Heart left ventricle (tissue), 16 donors: Measurements from ENCODE around the gene MALRD1. TPM values are rescaled to one million over a fixed set of nuclear protein-coding genes. Genes with fewer than 3 reads are reported as not detected.

ENCODE experiments used
- ATAC-seq, 4 donors: fragments of 200-7000 bp; cut with Tn5 transposase; one replicate each; pipeline ENCODE4 v1.9.1; 2020 to 2022; ENCODE audit warnings: moderate library complexity in 4 of 4, mild to moderate bottlenecking in 3 of 4, moderate number of reproducible peaks in 1 of 4
- DNase-seq, 5 donors: peaks; one replicate each; pipeline ENCODE4 v3.0.0-alpha.2; 2020
- H3K27ac ChIP-seq, 12 donors: fragments of 200-600 bp; sonication (generic) in 4 of 12; one replicate each; pipeline versions ENCODE4 v1.5.0 to v1.8.0; 2016 to 2022; ENCODE audit warnings: mild to moderate bottlenecking in 2 of 12
- H3K27me3 ChIP-seq, 9 donors: fragments of 200-600 bp; sonication (generic) in 2 of 9; one replicate each; pipeline versions ENCODE4 v1.5.1 to v1.8.0; 2016 to 2022; ENCODE audit warnings: mild to moderate bottlenecking in 3 of 9
- H3K36me3 ChIP-seq, 9 donors: fragments of 200-600 bp; sonication (generic) in 2 of 9; one replicate each; pipeline versions ENCODE4 v1.5.0 to v1.8.0; 2018 to 2022; ENCODE audit warnings: mild to moderate bottlenecking in 2 of 9
- H3K4me1 ChIP-seq, 12 donors: fragments of 200-600 bp; sonication (generic) in 4 of 12; one replicate each; pipeline versions ENCODE4 v1.5.0 to v1.8.0; 2016 to 2022; ENCODE audit warnings: mild to moderate bottlenecking in 3 of 12
- H3K4me3 ChIP-seq, 12 donors: fragments of 200-600 bp; sonication (generic) in 4 of 12; one replicate each; pipeline versions ENCODE4 v1.5.0 to v1.8.0; 2017 to 2022; ENCODE audit warnings: mild to moderate bottlenecking in 9 of 12, moderate library complexity in 4 of 12
- H3K9me3 ChIP-seq, 12 donors: fragments of 200-600 bp; sonication (generic) in 4 of 12; one replicate each; pipeline versions ENCODE4 v1.5.0 to v1.8.0; 2016 to 2022; ENCODE audit warnings: mild to moderate bottlenecking in 1 of 12
- CTCF ChIP-seq, 12 donors: fragments of 200-600 bp; sonication (generic) in 4 of 12; IDR thresholded peaks; one replicate each; pipeline versions ENCODE4 v1.5.0 to v1.8.0; 2018 to 2022; ENCODE audit warnings: antibody characterized with exemption in 12 of 12, mild to moderate bottlenecking in 5 of 12
- POLR2A ChIP-seq, 2 donors: fragments of 450-650 bp; IDR thresholded peaks; one replicate each; pipeline ENCODE4 v1.6.1; 2017; ENCODE audit warnings: antibody characterized with exemption in 2 of 2, mild to moderate bottlenecking in 2 of 2, moderate library complexity in 2 of 2
- WGBS, 4 donors: extraction: QIAGEN DNeasy Blood & Tissue Kit in 2 of 4; methylation state at CpG; one replicate each; pipeline versions ENCODE4 v1.1.5 to v1.1.7; 2013 to 2018; 5-methylcytosine and 5-hydroxymethylcytosine counted together
- intact Hi-C, 10 donors: fragments of 100-400 bp; cut with DNase I; formaldehyde crosslinking; loops; one replicate each; pipeline versions ENCODE4 v1.11.1 to v1.14.2; 2022
- polyA plus RNA-seq, 2 donors: library from polyadenylated mRNA; stranded (reverse); fragments of 200-250 nt; gene quantifications; one replicate each; pipeline ENCODE4 v1.2.3, GENCODE V29; 2013
- total RNA-seq, 9 donors: library from RNA; depleted of rRNA in 2 of 9; stranded (reverse); fragments of >200 nt in 2 of 9; fragmentation: NEBNext Ultra II Directional in 3 of 9; extraction: Animal tissue kit (Norgen Biotek cat#: 25700) in 3 of 9; gene quantifications; one replicate each; pipeline versions ENCODE4 v1.1.0 to v1.2.4, GENCODE V29; 2016 to 2023
- donor health status: ischemic (EF 13 %, LVEDD 7.1; RV severe dilation, severe dysfunction).
- donor health status: healthy with polysubstance abuse.
- donor health status: DM: no; HTN: yes; CAD: no.
- donor health status: DM: no; HTN: no; CAD: no.
- donor health status: ischemic (EF 25% LVEDD 6.9; RV normal size, moderate dysfunction).
- donor health status: ischemic (EF 25% LVEDD 5.7; RV mildly dilated, moderate dysfunction).
- donor health status: healthy.
- donor health status: DM: yes; HTN: yes; CAD: no.
- donor health status: ischemic (EF 35%, LVEDD 5.7; RV mildly dilated, moderate dysfunction).
- donor health status: nonischemic (EF 11% LVEDD 7.7; RV severe dilation, severe dysfunction).
- donor health status: DM: yes; HTN: yes; CAD: no.
- donor health status: PGD.
- donor health status: ischemic (EF 29% LVEDD 5.4; RV normal size, mild dysfunction).
- donor health status: nonischemic (EF 23%, LVEDD 6.1; RV moderate dilation, normal function).

The MALRD1 gene
- total and polyA plus RNA-seq, 11 donors, result 0.12 to 1.1 (median 0.37) TPM; not detected in 1

- H3K27ac ChIP-seq, result no peak overlapping the region
- H3K36me3 ChIP-seq, result no peaks in the 10 kb centered on the region
- ATAC-seq (no peak), DNase-seq (no peak)
- no peak overlapping the region for H3K4me3 ChIP-seq
- TF ChIP-seq CTCF (IDR thresholded peaks at IDR 0.05), result no peak
- no peak for TF ChIP-seq POLR2A (IDR thresholded peaks at IDR 0.05)
- H3K27me3 ChIP-seq, result no peaks in the 10 kb centered on the region
- 74 to 86% (median 77%) methylated on average over 3 of the region's 3 CpGs for WGBS, 4 donors
- H3K9me3 ChIP-seq, result no peaks in the 10 kb centered on the region
- intact Hi-C loops, result no loop called here
- H3K4me1 ChIP-seq, result no peaks in the 10 kb centered on the region
Observed at GRCh38 chr10:19316204-19316870, 267.7 kb downstream of the MALRD1 start.

DNA sequence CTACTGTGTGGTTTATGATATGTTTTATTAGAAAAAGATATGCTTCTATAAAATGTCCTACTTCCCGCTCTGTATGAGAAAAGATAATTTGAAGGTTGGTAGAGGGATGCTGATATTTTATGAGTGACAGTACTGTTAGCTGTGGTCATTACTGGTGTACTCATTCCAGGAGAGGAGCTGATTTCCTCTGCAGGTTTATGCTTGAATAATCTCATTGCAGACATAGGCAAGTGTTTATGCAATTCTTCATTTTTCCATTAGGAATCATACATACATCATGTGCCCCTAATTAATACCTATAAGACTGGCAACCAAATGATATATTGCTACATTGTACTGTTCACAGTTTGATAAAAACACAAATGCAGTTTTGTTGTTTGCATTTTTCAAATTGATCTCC, 269.4 kb downstream of the MALRD1 start:
- DNase-seq (no peak), ATAC-seq (no peak)
- Histone ChIP-seq H3K9me3 (no peaks in the 10 kb centered on the region), H3K4me1 (no peaks in the 10 kb centered on the region), H3K4me3 (no peak overlapping the region), H3K27me3 (no peaks in the 10 kb centered on the region), H3K36me3 (no peaks in the 10 kb centered on the region), H3K27ac (no peak overlapping the region)
- WGBS, 4 donors, result 81 to 94% (median 93%) methylated on average over 1 of the region's 1 CpG
- TF ChIP-seq CTCF (IDR thresholded peaks at IDR 0.05) (no peak), POLR2A (IDR thresholded peaks at IDR 0.05) (no peak)
- intact Hi-C loops, result no loop called here

DNA sequence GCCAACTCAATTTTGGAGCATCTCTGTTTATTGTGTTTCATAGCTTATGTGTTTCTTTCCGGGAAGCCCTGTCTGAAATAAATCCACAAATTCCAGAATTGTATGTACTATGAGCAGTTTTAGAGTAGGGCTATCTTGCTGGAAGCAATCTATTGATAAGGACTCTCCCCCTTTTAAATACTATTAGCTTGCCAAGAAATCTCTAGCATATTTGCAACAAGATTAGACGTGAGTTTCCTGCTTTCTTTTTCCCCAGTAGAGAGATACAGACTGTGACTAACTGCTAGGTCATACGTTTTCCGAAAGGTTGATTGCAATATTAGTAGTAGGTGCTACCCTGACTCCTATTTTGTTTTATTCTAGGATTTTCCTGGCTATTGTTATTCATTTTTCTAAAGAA, 277.0 kb downstream of the MALRD1 start:
- WGBS, 4 donors, result 42 to 50% (median 46%) methylated on average over 4 of the region's 4 CpGs
- Histone ChIP-seq H3K27me3 (peaks cover 0 to 3% (median 0%) of the 10 kb centered on the region in 9 donors), H3K27ac (no peak overlapping the region), H3K9me3 (no peaks in the 10 kb centered on the region), H3K36me3 (no peaks in the 10 kb centered on the region), H3K4me3 (no peak overlapping the region), H3K4me1 (no peaks in the 10 kb centered on the region)
- TF ChIP-seq POLR2A (IDR thresholded peaks at IDR 0.05), result no peak
- TF ChIP-seq CTCF (IDR thresholded peaks at IDR 0.05), result no peak
- ATAC-seq, result no peak
- DNase-seq, result no peak
- intact Hi-C loops, result no loop called here

GRCh38 chr10:19328582-19328981, 280.0 kb downstream of the MALRD1 start:
- Histone ChIP-seq H3K27ac (no peak overlapping the region), H3K4me1 (no peaks in the 10 kb centered on the region), H3K27me3 (peaks cover 0 to 3% (median 0%) of the 10 kb centered on the region in 9 donors), H3K9me3 (no peaks in the 10 kb centered on the region), H3K36me3 (no peaks in the 10 kb centered on the region), H3K4me3 (no peak overlapping the region)
- 87 to 92% (median 91%) methylated on average over 2 of the region's 2 CpGs for WGBS, 4 donors
- DNase-seq (no peak), ATAC-seq (no peak)
- TF ChIP-seq CTCF (IDR thresholded peaks at IDR 0.05), result no peak
- TF ChIP-seq POLR2A (IDR thresholded peaks at IDR 0.05), result no peak
- intact Hi-C loops, result no loop called here
